NCI-H82 treated with DMSO at 0.1 percent for 48 hours (cell line): ENCODE data around the gene PDE2A.

Experiments used
- DNase-seq: peaks from one replicate; lab custom pipeline; 2025; ENCODE audit not compliant: unreplicated experiment; lab: John Stamatoyannopoulos, UW

Gene PDE2A

GRCh38 chr11:72684236-72684912 is 10.2 kb upstream of the PDE2A start:
- no peak for DNase-seq

DNA sequence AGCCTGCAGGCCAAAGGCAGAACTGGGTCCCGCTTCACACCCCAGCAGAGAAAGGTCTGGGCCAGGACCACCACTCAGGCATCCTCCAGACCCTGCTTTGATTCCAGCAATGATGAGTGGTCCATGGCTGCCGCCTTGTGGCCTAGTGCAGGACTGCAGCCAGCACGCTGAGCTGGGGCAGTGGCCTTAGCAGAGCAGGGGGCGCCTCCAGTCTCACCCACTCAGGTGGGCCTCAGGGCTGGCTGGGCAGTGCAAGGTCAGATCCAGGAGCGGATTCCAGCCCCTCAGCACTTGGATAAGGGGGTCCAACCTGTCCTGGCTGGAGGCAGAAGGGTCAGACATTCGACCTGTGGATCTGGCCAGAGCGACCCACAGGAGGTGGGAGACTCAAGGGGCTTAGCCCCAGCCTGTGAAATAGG is 9.6 kb upstream of the PDE2A start:
- DNase-seq, result no peak

- no peak for DNase-seq
Observed at GRCh38 chr11:72682858-72683243, 8.6 kb upstream of the PDE2A start.

- DNase-seq, result no peak
Observed at GRCh38 chr11:72682238-72682857, 8.1 kb upstream of the PDE2A start.

- DNase-seq, result no peak
Observed at GRCh38 chr11:72681226-72682153, 7.3 kb upstream of the PDE2A start.

GRCh38 chr11:72680624-72681158 is 6.5 kb upstream of the PDE2A start:
- no peak for DNase-seq

- DNase-seq, result no peak
Observed at GRCh38 chr11:72679869-72680268, 5.6 kb upstream of the PDE2A start.

- DNase-seq, result no peak
Observed at GRCh38 chr11:72678524-72678923, 4.3 kb upstream of the PDE2A start.

- no peak for DNase-seq
Observed at GRCh38 chr11:72676861-72677341, 2.7 kb upstream of the PDE2A start.

DNA sequence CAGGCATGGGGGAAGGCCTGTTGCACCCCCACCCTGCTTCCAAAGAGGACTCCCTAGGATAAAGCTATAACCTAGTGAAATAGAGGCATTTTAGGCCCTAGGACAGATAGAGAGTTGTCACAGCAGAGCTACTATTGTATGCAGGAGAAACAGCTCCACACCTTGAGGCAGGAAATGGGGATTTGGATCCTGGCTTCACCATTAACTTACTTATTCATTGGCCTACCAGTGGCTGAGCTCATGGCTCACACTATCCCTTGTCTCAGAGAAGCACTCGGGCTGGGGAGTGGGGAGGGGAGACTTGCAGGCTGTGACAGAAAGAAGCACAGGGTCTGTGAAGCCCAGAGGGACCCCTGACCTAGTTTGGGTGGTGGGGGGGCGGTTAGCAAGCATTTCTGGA is 999 bp upstream of the PDE2A start:
- no peak for DNase-seq

DNA sequence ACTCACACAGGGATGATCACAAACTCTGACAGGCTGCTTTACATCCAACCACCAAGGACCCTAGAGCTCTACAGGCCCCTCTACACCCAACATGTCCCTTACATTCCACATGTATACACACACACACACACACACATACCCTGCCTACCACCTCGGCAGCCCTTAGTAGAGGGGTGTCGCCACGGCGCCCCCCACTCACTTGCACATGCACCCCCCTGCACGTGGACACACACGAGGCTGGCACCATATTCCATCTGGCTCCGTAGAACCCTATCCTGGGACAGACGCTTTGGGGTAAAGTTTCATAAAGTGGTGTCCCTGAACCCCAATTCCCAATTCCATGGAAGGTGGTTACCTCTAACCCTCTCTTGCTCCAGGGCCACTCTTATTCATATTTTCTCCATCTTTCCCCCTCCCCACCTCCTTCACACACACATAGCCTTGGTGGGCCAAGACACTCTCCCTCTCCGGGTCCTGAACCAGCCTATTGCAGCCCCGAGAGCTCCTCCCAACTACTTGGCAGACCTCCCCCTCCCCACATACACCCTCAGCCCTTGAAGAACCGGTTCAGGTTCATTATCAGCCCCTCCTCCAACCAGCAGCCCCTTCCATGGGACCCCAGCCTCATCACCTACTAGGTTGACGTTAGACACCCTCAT is 809 bp downstream of the PDE2A start:
- DNase-seq, result no peak

GRCh38 chr11:72672597-72673238 is 1.5 kb downstream of the PDE2A start:
- DNase-seq, result no peak

GRCh38 chr11:72671152-72672099 is 2.8 kb downstream of the PDE2A start:
- DNase-seq, result no peak

DNA sequence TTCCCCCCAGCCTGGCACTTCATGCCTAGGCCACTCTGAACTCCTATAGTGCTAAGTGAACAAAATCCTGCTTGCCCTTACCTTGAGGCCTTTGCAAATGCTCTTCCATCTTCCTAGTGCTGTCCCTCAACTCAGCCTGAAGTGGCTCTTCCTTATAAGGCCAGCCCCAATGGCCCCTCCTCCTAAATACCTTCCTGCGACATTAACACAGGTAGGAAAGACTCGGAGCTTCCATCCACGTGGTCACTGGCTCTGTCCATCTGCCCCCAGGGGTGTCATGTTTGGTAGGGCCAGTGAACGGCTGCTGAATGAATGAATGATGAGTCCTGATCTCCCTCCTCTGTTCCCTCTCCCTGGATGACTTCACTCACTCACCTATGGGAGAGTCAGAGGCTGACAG is 4.2 kb downstream of the PDE2A start:
- DNase-seq, result no peak

GRCh38 chr11:72669527-72669926 is 4.7 kb downstream of the PDE2A start:
- DNase-seq, result no peak

GRCh38 chr11:72668629-72669347 is 5.4 kb downstream of the PDE2A start:
- DNase-seq, result no peak

DNA sequence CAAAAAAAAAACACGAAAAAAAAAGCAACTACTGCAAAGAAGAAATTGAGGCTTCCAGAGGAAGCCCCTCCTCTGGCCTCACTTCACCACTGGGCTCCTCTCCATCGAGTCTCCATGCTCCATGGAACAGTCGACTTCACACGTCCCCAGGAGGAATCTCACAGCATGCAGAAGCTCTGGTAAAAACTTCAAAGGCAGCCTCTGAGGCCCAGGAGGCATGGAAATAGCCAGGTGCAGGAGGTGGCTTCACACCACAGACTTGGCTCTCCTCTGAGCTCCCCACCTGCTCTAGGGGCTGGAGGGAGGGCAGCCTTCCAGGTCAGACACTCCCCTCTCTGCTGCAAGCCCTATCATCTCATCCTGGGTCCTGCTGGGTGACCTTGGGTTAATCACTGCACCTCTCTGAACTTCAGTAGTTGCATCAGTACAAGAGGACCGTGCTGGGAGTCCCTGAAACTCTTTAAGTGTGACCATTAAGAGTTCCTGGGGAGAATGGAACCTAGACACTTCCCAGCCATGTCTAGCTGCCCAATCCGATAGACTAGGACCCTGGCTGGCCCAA is 8.2 kb downstream of the PDE2A start:
- no peak for DNase-seq

GRCh38 chr11:72662036-72662435 is 12.2 kb downstream of the PDE2A start:
- no peak for DNase-seq
